Measurements from ENCODE around the gene ROGDI. TPM values are rescaled to one million over a fixed set of nuclear protein-coding genes. Genes with fewer than 3 reads are reported as not detected.
A peak's percentile ranks its signal among the peaks of the same experiment; 100 is the strongest.

Gene ROGDI
- total and polyA plus RNA-seq, 2 of the 13 experiments (the other 11 are each of a cell fraction or from before 2014, with no cell fraction given) = 19.2 to 42.1 TPM

GRCh38 chr16:4767872-4768548 lies 34.4 kb downstream of the ROGDI start (continued):
- TF ChIP-seq DMAP1 (CRISPR knock-in tag; IDR thresholded peaks at IDR 0.05) (peak; percentile 41; the same call in 1 of the 2 replicates), ASH2L (IDR thresholded peaks at IDR 0.05; ENCODE audit: insufficient read length, low read depth, low read length) (no peak), ZNF670 (CRISPR knock-in tag; IDR thresholded peaks at IDR 0.05; ENCODE audit: borderline replicate concordance) (no peak; the same call in 1 of the 2 replicates), ZFP82 (CRISPR knock-in tag; IDR thresholded peaks at IDR 0.05; ENCODE audit: borderline replicate concordance) (peak; percentile 17; the same call in 1 of the 2 replicates), ZNF607 (CRISPR knock-in tag; IDR thresholded peaks at IDR 0.05; ENCODE audit: borderline replicate concordance) (peak; percentile 12; the same call in 1 of the 2 replicates), ISX (CRISPR knock-in tag; conservative IDR thresholded peaks at IDR 0.05) (no peak), ELF3 (CRISPR knock-in tag; IDR thresholded peaks at IDR 0.05) (no peak), TEF (CRISPR knock-in tag; IDR thresholded peaks at IDR 0.05) (no peak)
- TF ChIP-seq, protein P1, sequence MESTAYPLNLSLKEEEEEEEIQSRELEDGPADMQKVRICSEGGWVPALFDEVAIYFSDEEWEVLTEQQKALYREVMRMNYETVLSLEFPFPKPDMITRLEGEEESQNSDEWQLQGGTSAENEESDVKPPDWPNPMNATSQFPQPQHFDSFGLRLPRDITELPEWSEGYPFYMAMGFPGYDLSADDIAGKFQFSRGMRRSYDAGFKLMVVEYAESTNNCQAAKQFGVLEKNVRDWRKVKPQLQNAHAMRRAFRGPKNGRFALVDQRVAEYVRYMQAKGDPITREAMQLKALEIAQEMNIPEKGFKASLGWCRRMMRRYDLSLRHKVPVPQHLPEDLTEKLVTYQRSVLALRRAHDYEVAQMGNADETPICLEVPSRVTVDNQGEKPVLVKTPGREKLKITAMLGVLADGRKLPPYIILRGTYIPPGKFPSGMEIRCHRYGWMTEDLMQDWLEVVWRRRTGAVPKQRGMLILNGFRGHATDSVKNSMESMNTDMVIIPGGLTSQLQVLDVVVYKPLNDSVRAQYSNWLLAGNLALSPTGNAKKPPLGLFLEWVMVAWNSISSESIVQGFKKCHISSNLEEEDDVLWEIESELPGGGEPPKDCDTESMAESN (CRISPR knock-in tag; conservative IDR thresholded peaks at IDR 0.05) = no peak
